GM12878 (cell line): Measurements from ENCODE around the gene SNX13. TPM values are rescaled to one million over a fixed set of nuclear protein-coding genes. Genes with fewer than 3 reads are reported as not detected.

Experiments used
- ATAC-seq: fragments of 200-7000 bp; cut with Tn5 transposase; 3 replicates; pipeline ENCODE4 v1.9.1; 2020; ENCODE audit warnings: mild to moderate bottlenecking, moderate library complexity
- BruUV-seq: library from RNA; stranded (reverse); fragments of 400-500 nt; replicated peaks from 2 replicates; lab custom pipeline; 2021; lab: Mats Ljungman, UMichigan
- CTCF ChIA-PET: fragments of 300-600 bp; sonication (Branson Sonifier 250); formaldehyde crosslinking; extraction: SDS; loops from one replicate; lab custom pipeline; 2021; ENCODE audit warnings: inconsistent platforms; lab: Yijun Ruan, JAX
- POLR2A ChIA-PET: fragments of 350-600 bp; formaldehyde crosslinking; extraction: SDS; loops from one replicate; lab custom pipeline; 2021; ENCODE audit warnings: inconsistent platforms; lab: Charles Lee
- RAD21 ChIA-PET: fragments of 300-600 bp; sonication (Branson Sonifier 250); formaldehyde crosslinking; loops from one replicate; lab custom pipeline; 2023; ENCODE audit warnings: antibody characterized with exemption; ENCODE audit not compliant: unreplicated experiment; lab: Charles Lee
- SMC1A ChIA-PET: fragments of 300-600 bp; sonication (Branson Sonifier 250); formaldehyde crosslinking; loops from one replicate; lab custom pipeline; 2023; ENCODE audit not compliant: unreplicated experiment, uncharacterized antibody; lab: Charles Lee
- DNase-seq: peaks from one replicate; pipeline ENCODE4 v3.0.0-alpha.2; 2011; ENCODE audit warnings: low read depth, low spot score
- FAIRE-seq: peaks from 3 replicates; lab custom pipeline; 2011; peaks lifted over from hg19 to GRCh38; lab: Jason Lieb, UNC
- H2AFZ ChIP-seq: 2 replicates; pipeline ENCODE4 v1.6.0; 2011; ENCODE audit warnings: low read depth, low read length, control low read depth; ENCODE audit not compliant: control insufficient read depth
- H3K27ac ChIP-seq: 2 replicates; pipeline ENCODE4 v1.5.1; 2011; ENCODE audit warnings: control low read depth; ENCODE audit not compliant: control insufficient read depth, insufficient read depth
- H3K27me3 ChIP-seq, 2 experiments: replicated peaks in 1 of 2; 2 replicates each; pipeline versions ENCODE4 v1.6.0 to v1.6.1; 2011; ENCODE audit warnings: low read length in 1 of 2; ENCODE audit not compliant: control insufficient read depth in 2 of 2, insufficient read depth in 2 of 2
- H3K36me3 ChIP-seq, 2 experiments: 2 replicates each; pipeline ENCODE4 v1.5.1; 2011; ENCODE audit warnings: low read length in 1 of 2; ENCODE audit not compliant: control insufficient read depth in 2 of 2, insufficient read depth in 2 of 2
- H3K4me1 ChIP-seq: 2 replicates; pipeline ENCODE4 v1.6.1; 2011; ENCODE audit warnings: mild to moderate bottlenecking, low read length, moderate library complexity, mixed read lengths; ENCODE audit not compliant: control insufficient read depth, insufficient read depth
- H3K4me2 ChIP-seq: 2 replicates; pipeline ENCODE4 v1.6.0; 2011; ENCODE audit warnings: control low read depth; ENCODE audit not compliant: control insufficient read depth, insufficient read depth
- H3K4me3 ChIP-seq: fragments of 200-600 bp; sonication (generic); 2 replicates; pipeline ENCODE4 v1.5.1; 2016
- H3K79me2 ChIP-seq: 2 replicates; pipeline ENCODE4 v1.6.0; 2011; ENCODE audit warnings: low read length; ENCODE audit not compliant: control insufficient read depth, insufficient read depth
- H3K9ac ChIP-seq: 2 replicates; pipeline ENCODE4 v1.8.0; 2011; ENCODE audit warnings: low read length, control low read depth, mixed read lengths; ENCODE audit not compliant: control insufficient read depth, insufficient read depth
- H3K9me3 ChIP-seq: replicated peaks from 3 replicates; pipeline ENCODE4 v1.5.1; 2011; ENCODE audit warnings: mild to moderate bottlenecking, low read length; ENCODE audit not compliant: control insufficient read depth, insufficient read depth
- H4K20me1 ChIP-seq: 2 replicates; pipeline ENCODE4 v1.6.0; 2011; ENCODE audit not compliant: control insufficient read depth, insufficient read depth
- CEBPZ ChIP-seq: fragments of 150-350 bp; IDR thresholded peaks from 2 replicates; pipeline ENCODE4 v1.6.1; 2016; ENCODE audit warnings: low read depth, low read length
- EP300 ChIP-seq, 2 experiments: fragments of 150-350 bp in 1 of 2; IDR thresholded peaks; 2 replicates each; pipeline ENCODE4 v1.6.1; 2011 to 2012; ENCODE audit warnings: low read depth in 2 of 2, low read length in 2 of 2, borderline replicate concordance in 1 of 2, improper control_type of control experiment in 1 of 2, inconsistent platforms in 1 of 2; ENCODE audit not compliant: control insufficient read depth in 1 of 2
- KDM1A ChIP-seq: fragments of 200-600 bp; sonication (generic); IDR thresholded peaks from 2 replicates; pipeline ENCODE4 v1.6.1; 2016; ENCODE audit warnings: borderline replicate concordance
- NBN ChIP-seq: fragments of 450-650 bp; IDR thresholded peaks from 2 replicates; pipeline ENCODE4 v1.6.1; 2016
- NFYB ChIP-seq: IDR thresholded peaks from 2 replicates; pipeline ENCODE4 v1.6.1; 2011; ENCODE audit warnings: low read depth, mild to moderate bottlenecking, low read length, improper control_type of control experiment, moderate library complexity; ENCODE audit not compliant: insufficient read depth
- POLR2AphosphoS5 ChIP-seq: IDR thresholded peaks from 2 replicates; pipeline ENCODE4 v1.6.1; 2011; ENCODE audit warnings: mild to moderate bottlenecking, low read length, inconsistent platforms
- POU2F2 ChIP-seq: IDR thresholded peaks from 3 replicates; pipeline ENCODE4 v1.6.1; 2011; ENCODE audit warnings: low read depth, mild to moderate bottlenecking, low read length, borderline replicate concordance
- SREBF2 ChIP-seq: IDR thresholded peaks from 2 replicates; pipeline ENCODE4 v1.6.1; 2012; ENCODE audit warnings: mild to moderate bottlenecking, low read length
- STAT1 ChIP-seq: fragments of 450-650 bp; conservative IDR thresholded peaks from 2 replicates; pipeline ENCODE4 v1.6.1; 2014; ENCODE audit warnings: antibody characterized with exemption, mild to moderate bottlenecking
- ZBTB33 ChIP-seq: fragments of 450-650 bp; IDR thresholded peaks from 2 replicates; pipeline ENCODE4 v1.6.1; 2017; ENCODE audit warnings: mild to moderate bottlenecking
- ZNF217 ChIP-seq: fragments of 450-650 bp; IDR thresholded peaks from 2 replicates; pipeline ENCODE4 v1.6.1; 2017; ENCODE audit warnings: antibody characterized with exemption, mild to moderate bottlenecking
- WGBS: methylation state at CpG from one replicate; pipeline ENCODE4 v1.1.6; 2016; ENCODE audit warnings: low lambda C conversion rate; ENCODE audit not compliant: insufficient replicate concordance, insufficient coverage; ENCODE audit errors: missing lambda C conversion rate; 5-methylcytosine and 5-hydroxymethylcytosine counted together
- in situ Hi-C: fragments of 300-500 bp; cut with MboI; formaldehyde crosslinking; loops from 9 replicates; pipeline ENCODE4 v1.14.3; 2018; ENCODE audit warnings: mixed read lengths
- intact Hi-C: fragments of 100-400 bp; cut with micrococcal nuclease; formaldehyde crosslinking; loops from one replicate; pipeline ENCODE4 v1.14.2; 2022; ENCODE audit not compliant: unreplicated experiment
- polyA plus RNA-seq, 11 experiments: library from polyadenylated mRNA; depleted of rRNA in 4 of 11; unstranded in 6 of 11; stranded (reverse) in 5 of 11; fragments of >200 nt; fragmentation: Nextera tagmentation in 4 of 11; fragmentation: Illumina TruSeq in 1 of 11; extraction: Ambion mirVana in 4 of 11; extraction: Trizol in 1 of 11; gene quantifications; 1 replicate in 1 of 11; 2 replicates in 10 of 11; pipeline versions ENCODE4 v1.2.1 to v1.2.3, GENCODE V29; 2011 to 2016; ENCODE audit warnings: inconsistent platforms in 2 of 11, missing spikeins in 2 of 11, low read depth in 1 of 11
- total RNA-seq, 4 experiments: library from RNA; depleted of rRNA in 3 of 4; stranded (reverse); fragments of >200 nt in 3 of 4; fragmentation: Illumina TruSeq in 1 of 4; extraction: Trizol in 1 of 4; gene quantifications; 2 replicates each; pipeline versions ENCODE4 v1.2.1 to v1.2.3, GENCODE V29; 2013 to 2021

SNX13 gene
- total and polyA plus RNA-seq, 10 of the 15 experiments (the other 5 are each of a cell fraction or from before 2014, with no cell fraction given) = 2.2 to 17.1 (median 11.9) TPM

- ChIA-PET CTCF (interaction anchor here (0.9 kb wide), 1 partner anchor 142 kb away, joined by 3 read pairs; no protein-coding TSS in a partner anchor), RAD21 (interaction anchor here (0.8 kb wide), 1 partner anchor 144 kb away, joined by 3 read pairs; no protein-coding TSS in a partner anchor)
- Histone ChIP-seq H3K27me3 (no peaks in the 10 kb centered on the region), H4K20me1 (no peaks in the 10 kb centered on the region; the same call in 1 of the 2 replicates), H3K79me2 (no peaks in the 10 kb centered on the region; the same call in none of the 2 replicates), H3K9me3 (peaks cover 3% of the 10 kb centered on the region; the same call in 2 of the 3 replicates), H3K9ac (no peak overlapping the region), H2AFZ (no peak overlapping the region)
- no TSS peak for BruUV-seq
- no peak for DNase-seq
- 70% methylated on average over 6 of the region's 6 CpGs for WGBS
- in situ Hi-C loops = no loop called here
- no peak for ATAC-seq
- TF ChIP-seq CEBPZ (no peak), EP300 (IDR thresholded peaks at IDR 0.05; ENCODE audit: borderline replicate concordance in 1 of 2, control insufficient read depth in 1 of 2, low read depth in 2 of 2, low read length in 2 of 2) (no peak), NBN (no peak), POU2F2 (no peak), STAT1 (no peak), ZBTB33 (no peak), NFYB (no peak), ZNF217 (no peak), KDM1A (no peak), SREBF2 (no peak), POLR2AphosphoS5 (no peak)
- TF ChIP-seq, all 136 proteins: peak for 0
- H3K4me3 ChIP-seq = no peak overlapping the region
- no peaks in the 10 kb centered on the region for H3K36me3 ChIP-seq
- ChIA-PET POLR2A (no interaction called here), SMC1A (interaction anchor here (1.1 to 1.4 kb wide), 2 partner anchors 23 to 145 kb away, joined by 3 to 5 read pairs; no protein-coding TSS in a partner anchor)
- no peak overlapping the region for H3K4me2 ChIP-seq
- no peak for FAIRE-seq
- H3K27ac ChIP-seq = no peak overlapping the region
- intact Hi-C loops = no loop called here
- H3K4me1 ChIP-seq = no peaks in the 10 kb centered on the region
Measured at GRCh38 chr7:17915168-17915567, 25.1 kb downstream of the SNX13 start.
